Gastrocnemius medialis (tissue), 4 donors: ENCODE measurements around the gene LRRC4C. TPM values are rescaled to one million over a fixed set of nuclear protein-coding genes. Genes with fewer than 3 reads are reported as not detected.

Experiments
- ATAC-seq, 2 donors: fragments of 150-250 bp; one replicate each; pipeline ENCODE4 v1.9.1; 2016
- DNase-seq, 2 donors: peaks; one replicate each; pipeline ENCODE4 v3.0.0-alpha.2; 2019
- H3K27ac ChIP-seq, 4 donors: fragments of 200-600 bp; sonication (generic); 1 replicate in 1 of 4; 2 replicates in 3 of 4; pipeline ENCODE4 v1.5.1; 2016 to 2018; ENCODE audit warnings: mild to moderate bottlenecking in 2 of 4, moderate library complexity in 1 of 4
- H3K27me3 ChIP-seq, 3 donors: fragments of 200-600 bp; sonication (generic) in 2 of 3; 1 replicate in 1 of 3; 2 replicates in 2 of 3; pipeline versions ENCODE4 v1.5.1 to v1.6.0; 2016 to 2019; ENCODE audit warnings: mild to moderate bottlenecking in 1 of 3, moderate library complexity in 1 of 3
- H3K36me3 ChIP-seq, 2 donors: fragments of 200-600 bp; sonication (generic) in 1 of 2; one replicate each; pipeline ENCODE4 v1.5.1; 2017 to 2018
- H3K4me1 ChIP-seq, 2 donors: fragments of 200-600 bp; sonication (generic) in 1 of 2; one replicate each; pipeline ENCODE4 v1.5.1; 2016 to 2017; ENCODE audit warnings: mild to moderate bottlenecking in 2 of 2
- H3K4me3 ChIP-seq, 4 donors: fragments of 200-600 bp; sonication (generic) in 3 of 4; 1 replicate in 1 of 4; 2 replicates in 3 of 4; pipeline ENCODE4 v1.5.1; 2016 to 2019; ENCODE audit warnings: mild to moderate bottlenecking in 2 of 4
- H3K9me3 ChIP-seq, 3 donors: fragments of 200-600 bp; sonication (generic) in 2 of 3; 1 replicate in 1 of 3; 2 replicates in 2 of 3; pipeline ENCODE4 v1.5.1; 2016 to 2019
- CTCF ChIP-seq, 5 experiments: fragments of 450-650 bp in 3 of 5; fragments of 200-600 bp in 2 of 5; sonication (generic) in 2 of 5; IDR thresholded peaks in 4 of 5; conservative IDR thresholded peaks in 1 of 5; 1 replicate in 4 of 5; 2 replicates in 1 of 5; pipeline ENCODE4 v1.5.1; 2016 to 2019; ENCODE audit warnings: antibody characterized with exemption in 5 of 5, mild to moderate bottlenecking in 3 of 5, moderate library complexity in 3 of 5
- POLR2A ChIP-seq, 2 donors: fragments of 450-650 bp; IDR thresholded peaks; one replicate each; pipeline ENCODE4 v1.6.1; 2017; ENCODE audit warnings: antibody characterized with exemption in 2 of 2, mild to moderate bottlenecking in 2 of 2, moderate library complexity in 2 of 2
- in situ Hi-C, 4 donors: fragments of 200-750 bp; cut with MboI; loops; one replicate each; pipeline versions ENCODE4 v1.15.0 to v1.8.0; 2017; ENCODE audit warnings: low sequenced_read_pairs in 4 of 4
- intact Hi-C: fragments of 100-400 bp; cut with DNase I; formaldehyde crosslinking; loops from one replicate; pipeline ENCODE4 v1.15.1; 2023; ENCODE audit warnings: low total_unique reads
- total RNA-seq, 4 donors: library from RNA; depleted of rRNA; stranded (reverse); fragments of >200 nt; gene quantifications; one replicate each; pipeline versions ENCODE4 v1.1.0 to v1.2.3, GENCODE V29; 2016

Gene LRRC4C
- total RNA-seq, 4 donors from 2014 or later, result 0.15 to 0.59 (median 0.24) TPM; not detected in 1

DNA sequence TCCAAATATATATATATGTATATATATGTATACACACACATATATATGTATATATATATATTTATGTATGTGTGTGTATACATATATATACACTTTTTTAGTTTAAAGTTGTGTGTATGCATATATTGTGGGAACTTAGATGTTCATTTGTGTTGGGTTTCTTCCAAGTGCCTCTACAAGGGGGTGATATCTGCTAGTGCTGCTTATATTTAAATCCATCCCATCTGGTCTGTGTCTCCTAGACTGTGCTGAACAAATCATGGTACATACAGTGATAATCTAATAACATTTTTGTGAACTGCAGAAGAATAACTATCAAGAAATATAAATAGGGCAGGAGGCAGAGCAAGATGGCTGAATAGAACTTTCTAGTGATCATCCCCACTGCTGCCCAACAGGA, 696.4 kb downstream of the LRRC4C start:
- H3K4me3 ChIP-seq, result no peak overlapping the region
- H3K27me3 ChIP-seq, result no peaks in the 10 kb centered on the region
- no peak for TF ChIP-seq POLR2A (IDR thresholded peaks at IDR 0.05)
- TF ChIP-seq CTCF (IDR thresholded peaks at IDR 0.05 in 4 of 5, conservative IDR thresholded peaks at IDR 0.05 in 1 of 5), result no peak
- in situ Hi-C loops, result no loop called here
- H3K27ac ChIP-seq, result no peak overlapping the region
- DNase-seq (no peak), ATAC-seq (no peak)
- H3K4me1 ChIP-seq, result no peaks in the 10 kb centered on the region
- intact Hi-C loops, result no loop called here
- no peaks in the 10 kb centered on the region for H3K9me3 ChIP-seq
- no peaks in the 10 kb centered on the region for H3K36me3 ChIP-seq

- no peak for TF ChIP-seq CTCF (IDR thresholded peaks at IDR 0.05 in 4 of 5, conservative IDR thresholded peaks at IDR 0.05 in 1 of 5)
- TF ChIP-seq POLR2A (IDR thresholded peaks at IDR 0.05), result no peak
- ATAC-seq (no peak), DNase-seq (no peak)
- no peaks in the 10 kb centered on the region for H3K27me3 ChIP-seq
- in situ Hi-C loops (no loop called here), intact Hi-C loops (no loop called here)
- H3K4me3 ChIP-seq, result no peak overlapping the region
- H3K36me3 ChIP-seq, result no peaks in the 10 kb centered on the region
- no peak overlapping the region for H3K27ac ChIP-seq
- H3K4me1 ChIP-seq, result no peaks in the 10 kb centered on the region
- no peaks in the 10 kb centered on the region for H3K9me3 ChIP-seq
Observed at GRCh38 chr11:40759341-40759740, 700.1 kb downstream of the LRRC4C start.

GRCh38 chr11:40754297-40754696, 705.2 kb downstream of the LRRC4C start:
- H3K27ac ChIP-seq, result no peak overlapping the region
- no peaks in the 10 kb centered on the region for H3K4me1 ChIP-seq
- no peaks in the 10 kb centered on the region for H3K27me3 ChIP-seq
- TF ChIP-seq CTCF (IDR thresholded peaks at IDR 0.05 in 4 of 5, conservative IDR thresholded peaks at IDR 0.05 in 1 of 5) (no peak), POLR2A (IDR thresholded peaks at IDR 0.05) (no peak)
- in situ Hi-C loops, result no loop called here
- H3K36me3 ChIP-seq, result no peaks in the 10 kb centered on the region
- H3K9me3 ChIP-seq, result no peaks in the 10 kb centered on the region
- intact Hi-C loops, result no loop called here
- H3K4me3 ChIP-seq, result no peak overlapping the region
- DNase-seq (no peak), ATAC-seq (no peak)

DNA sequence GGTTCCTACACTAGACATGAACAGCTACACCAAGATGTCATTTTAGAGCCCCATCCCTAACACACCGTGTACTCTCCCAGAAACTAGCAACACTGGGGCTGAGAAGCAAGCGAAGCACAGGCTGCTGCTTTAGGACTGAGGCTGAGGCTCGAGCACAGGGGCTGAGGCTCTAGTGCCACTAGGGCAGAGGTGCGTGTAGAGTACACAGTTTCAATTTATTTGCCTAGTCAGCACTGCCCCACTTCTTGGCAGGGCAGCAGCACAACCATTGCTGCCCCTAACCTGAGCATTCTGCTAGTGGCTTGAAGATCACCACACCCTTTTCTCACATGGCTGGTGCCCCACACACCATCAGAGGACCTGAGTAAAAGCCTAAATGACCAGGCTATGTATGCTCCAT, 713.2 kb downstream of the LRRC4C start:
- ATAC-seq (no peak), DNase-seq (no peak)
- no peak overlapping the region for H3K27ac ChIP-seq
- no peaks in the 10 kb centered on the region for H3K27me3 ChIP-seq
- no peaks in the 10 kb centered on the region for H3K36me3 ChIP-seq
- intact Hi-C loops (no loop called here), in situ Hi-C loops (no loop called here)
- TF ChIP-seq CTCF (IDR thresholded peaks at IDR 0.05 in 4 of 5, conservative IDR thresholded peaks at IDR 0.05 in 1 of 5) (no peak), POLR2A (IDR thresholded peaks at IDR 0.05) (no peak)
- no peaks in the 10 kb centered on the region for H3K4me1 ChIP-seq
- no peak overlapping the region for H3K4me3 ChIP-seq
- H3K9me3 ChIP-seq, result no peaks in the 10 kb centered on the region

DNA sequence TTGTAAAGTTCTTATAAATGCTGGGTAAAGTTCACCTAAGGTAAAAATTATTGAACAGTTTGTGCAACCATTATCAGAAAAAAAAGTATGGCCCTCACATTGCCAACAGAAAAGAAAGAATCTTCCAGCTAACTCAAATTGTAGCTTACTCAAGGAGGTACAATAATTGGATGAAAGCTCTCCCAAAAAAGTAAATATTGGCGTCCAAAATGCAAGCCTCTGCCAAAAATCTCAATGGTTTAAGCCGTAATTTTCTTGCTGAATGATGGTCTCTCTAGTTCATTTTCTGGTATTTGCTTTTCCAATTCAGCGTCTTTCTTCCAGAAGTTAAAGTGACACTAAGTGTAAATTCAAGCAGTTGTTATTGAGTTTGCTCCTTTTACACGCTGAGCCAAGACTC, 727.3 kb downstream of the LRRC4C start:
- in situ Hi-C loops, result no loop called here
- no peaks in the 10 kb centered on the region for H3K36me3 ChIP-seq
- no peaks in the 10 kb centered on the region for H3K4me1 ChIP-seq
- ATAC-seq (no peak), DNase-seq (no peak)
- no peaks in the 10 kb centered on the region for H3K27me3 ChIP-seq
- no peak for TF ChIP-seq CTCF (IDR thresholded peaks at IDR 0.05 in 4 of 5, conservative IDR thresholded peaks at IDR 0.05 in 1 of 5)
- no peak for TF ChIP-seq POLR2A (IDR thresholded peaks at IDR 0.05)
- intact Hi-C loops, result no loop called here
- no peak overlapping the region for H3K4me3 ChIP-seq
- H3K9me3 ChIP-seq, result no peaks in the 10 kb centered on the region
- H3K27ac ChIP-seq, result no peak overlapping the region
